ENCODE results near the gene MARVELD1. TPM values are rescaled to one million over a fixed set of nuclear protein-coding genes. Genes with fewer than 3 reads are reported as not detected.

MARVELD1 gene
- total RNA-seq, 2 donors from 2014 or later: 32.8 to 35.3 TPM

DNA sequence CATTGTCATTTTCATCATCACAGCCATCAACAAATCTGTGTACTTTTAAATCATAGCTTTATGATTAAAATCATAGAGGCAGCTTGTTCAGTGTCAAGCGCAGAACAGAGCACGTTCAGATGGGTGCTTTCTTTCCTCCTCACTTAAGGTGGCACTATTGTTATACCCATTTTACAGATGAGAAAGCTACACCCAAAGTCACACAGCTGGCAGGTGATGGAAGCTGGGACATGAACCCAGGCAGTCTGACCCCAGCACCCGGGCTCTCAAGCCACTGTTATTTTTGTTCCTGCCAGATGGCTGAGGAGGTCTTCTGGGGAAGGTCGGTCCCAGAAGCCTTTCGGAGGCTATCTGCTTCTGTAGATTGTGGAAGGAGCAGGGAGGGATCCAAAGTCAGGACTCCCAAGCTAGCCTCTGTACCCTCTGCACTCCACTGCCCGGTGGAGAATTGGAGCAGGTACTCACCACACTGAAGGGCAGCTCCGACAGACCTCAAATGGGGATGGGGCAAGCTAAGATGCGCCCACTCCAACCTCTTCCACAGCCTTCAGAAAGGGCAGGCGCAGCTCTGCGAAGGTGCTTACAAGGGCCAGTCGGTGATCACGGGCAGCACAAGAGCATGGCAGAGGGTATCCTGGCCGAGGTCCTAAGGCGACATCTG is 27.1 kb upstream of the MARVELD1 start:
- H3K9me3 ChIP-seq: no peaks in the 10 kb centered on the region
- no peaks in the 10 kb centered on the region for H3K36me3 ChIP-seq
- intact Hi-C loops (cut with DNase I): loop anchor here (5.0 kb wide), 1 partner anchor 44 kb away; the partner anchor contains the start of gene PI4K2A
- H3K4me3 ChIP-seq: peak overlapping the region; percentile 51 to 64
- peaks cover 18% of the 10 kb centered on the region for H3K4me1 ChIP-seq (replicated peaks)
- WGBS: 14% methylated on average over 14 of the region's 14 CpGs
- no peak for DNase-seq (ENCODE audit: low spot score)
- TF ChIP-seq POLR2AphosphoS5 (IDR thresholded peaks at IDR 0.05): no peak
- TF ChIP-seq POLR2A (IDR thresholded peaks at IDR 0.05): no peak
- TF ChIP-seq CTCF (IDR thresholded peaks at IDR 0.05): no peak
- H3K27me3 ChIP-seq (replicated peaks; ENCODE audit: insufficient read depth): no peaks in the 10 kb centered on the region
- H3K27ac ChIP-seq: peak overlapping the region; percentile 90 to 93

- intact Hi-C loops (cut with DNase I): loop anchor here (5.0 kb wide), 1 partner anchor 45 kb away; the partner anchor contains the start of gene PI4K2A
- TF ChIP-seq POLR2AphosphoS5 (IDR thresholded peaks at IDR 0.05) (peak; percentile 98), CTCF (IDR thresholded peaks at IDR 0.05) (peak in 1 of 4 experiments; percentile 17), POLR2A (IDR thresholded peaks at IDR 0.05) (peak; percentile 100)
- Histone ChIP-seq H3K9me3 (no peaks in the 10 kb centered on the region), H3K4me1 (replicated peaks) (peaks cover 18% of the 10 kb centered on the region), H3K36me3 (no peaks in the 10 kb centered on the region), H3K27ac (peak within 1 kb of the TSS; percentile 90 to 93), H3K4me3 (peak within 1 kb of the TSS; percentile 51 to 64), H3K27me3 (replicated peaks; ENCODE audit: insufficient read depth) (no peaks in the 10 kb centered on the region)
- WGBS: 1% methylated on average over 39 of the region's 78 CpGs
- DNase-seq (ENCODE audit: low spot score): peak; percentile 98
These were observed 26.4 kb upstream of the MARVELD1 start, which contains the start of gene AVPI1 for GRCh38 chr10:97686962-97687784. Gene AVPI1, minus strand, starts transcription at chr10:97687241. Its CDS starts 7,336 bp downstream, at chr10:97679905.

- Histone ChIP-seq H3K9me3 (no peaks in the 10 kb centered on the region), H3K27me3 (replicated peaks; ENCODE audit: insufficient read depth) (no peaks in the 10 kb centered on the region), H3K36me3 (no peaks in the 10 kb centered on the region), H3K27ac (peak overlapping the region; percentile 90 to 93), H3K4me3 (peak overlapping the region; percentile 51 to 64), H3K4me1 (replicated peaks) (peaks cover 17% of the 10 kb centered on the region)
- 36% methylated on average over 14 of the region's 14 CpGs for WGBS
- TF ChIP-seq POLR2AphosphoS5 (IDR thresholded peaks at IDR 0.05) (peak; percentile 15), CTCF (IDR thresholded peaks at IDR 0.05) (no peak)
- no peak for DNase-seq (ENCODE audit: low spot score)
- intact Hi-C loops (cut with DNase I): loop anchor here (5.0 kb wide), 1 partner anchor 46 kb away; the partner anchor contains the start of gene PI4K2A
These were observed 25.4 kb upstream of the MARVELD1 start for GRCh38 chr10:97687785-97688781.

DNA sequence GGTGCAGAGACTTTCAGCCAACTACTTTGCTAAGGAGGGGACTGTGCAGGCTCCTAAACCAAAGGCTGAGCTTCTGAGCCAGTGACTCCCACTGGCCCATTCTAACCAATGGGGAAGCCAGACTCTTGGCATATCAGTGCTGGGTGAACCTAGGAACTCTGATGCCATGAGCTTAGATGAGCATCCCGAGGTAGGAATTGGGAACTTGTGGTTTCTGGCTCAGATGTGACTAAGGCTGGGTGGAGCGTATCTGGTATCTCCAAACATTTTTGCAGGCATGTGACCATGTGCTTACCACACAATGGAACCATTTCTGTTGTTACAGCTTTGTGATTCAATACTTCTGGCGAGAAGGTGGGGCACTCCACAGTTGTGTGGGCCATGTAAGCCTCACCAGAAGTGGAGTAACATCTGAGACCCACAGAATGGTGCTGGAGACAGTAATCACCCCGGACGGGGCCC is 23.9 kb upstream of the MARVELD1 start:
- Histone ChIP-seq H3K36me3 (no peaks in the 10 kb centered on the region), H3K9me3 (no peaks in the 10 kb centered on the region), H3K4me3 (no peak overlapping the region), H3K4me1 (replicated peaks) (peaks cover 12% of the 10 kb centered on the region), H3K27me3 (replicated peaks; ENCODE audit: insufficient read depth) (no peaks in the 10 kb centered on the region), H3K27ac (peak overlapping the region; percentile 59 to 93)
- WGBS: 45% methylated on average over 5 of the region's 5 CpGs
- intact Hi-C loops (cut with DNase I): loop anchor here (5.0 kb wide), 1 partner anchor 47 kb away; the partner anchor contains the start of gene PI4K2A
- TF ChIP-seq POLR2AphosphoS5 (IDR thresholded peaks at IDR 0.05) (no peak), POLR2A (IDR thresholded peaks at IDR 0.05) (peak; percentile 27), CTCF (IDR thresholded peaks at IDR 0.05) (no peak)
- peak; percentile 35 for DNase-seq (ENCODE audit: low spot score)

Measured in prostate gland (tissue), 2 donors.